Measurements from ENCODE around the gene TOP1. TPM values are rescaled to one million over a fixed set of nuclear protein-coding genes. Genes with fewer than 3 reads are reported as not detected.
A peak's percentile ranks its signal among the peaks of the same experiment; 100 is the strongest.

Gene TOP1
- total and polyA plus RNA-seq, 9 of the 15 experiments (the other 6 are each of a cell fraction or from before 2014, with no cell fraction given), result 26.4 to 127 (median 39.6) TPM

GRCh38 chr20:41028359-41029149 lies at the start of gene TOP1 (continued):
- TF ChIP-seq RBM17 (IDR thresholded peaks at IDR 0.05; ENCODE audit: borderline replicate concordance, low read depth, low read length) (no peak), ZNF274 (IDR thresholded peaks at IDR 0.05; ENCODE audit: borderline replicate concordance, low read depth, low read length) (no peak), ZBTB8A (IDR thresholded peaks at IDR 0.05; ENCODE audit: partially characterized antibody) (no peak), WHSC1 (IDR thresholded peaks at IDR 0.05; ENCODE audit: low read length) (no peak), FOXA3 (CRISPR knock-in tag; conservative IDR thresholded peaks at IDR 0.05 in 1 of 2, IDR thresholded peaks at IDR 0.05 in 1 of 2) (no peak), ESRRB (CRISPR knock-in tag; IDR thresholded peaks at IDR 0.05; ENCODE audit: borderline replicate concordance) (no peak), ZNF655 (CRISPR knock-in tag; IDR thresholded peaks at IDR 0.05) (no peak), HCFC1 (IDR thresholded peaks at IDR 0.05; ENCODE audit: low read depth, low read length) (no peak; the same call in 1 of the 2 replicates), HOXB6 (CRISPR knock-in tag; IDR thresholded peaks at IDR 0.05; ENCODE audit: borderline replicate concordance) (no peak), TAF15 (IDR thresholded peaks at IDR 0.05; ENCODE audit: low read depth, low read length) (no peak), RBM34 (IDR thresholded peaks at IDR 0.05; ENCODE audit: borderline replicate concordance, insufficient read depth, low read length) (no peak), NR2C2 (CRISPR knock-in tag; IDR thresholded peaks at IDR 0.05) (0 out of 2 replicates have a peak, but pooled peaks have one; percentile 41), NR2C2 (tag; IDR thresholded peaks at IDR 0.05) (no peak), ETV1 (tag; conservative IDR thresholded peaks at IDR 0.05; ENCODE audit: low read depth) (0 out of 2 replicates have a peak, but pooled peaks have one; percentile 8), MAZ (CRISPR knock-in tag; conservative IDR thresholded peaks at IDR 0.05 in 1 of 2, IDR thresholded peaks at IDR 0.05 in 1 of 2) (peak; percentile 32 to 77; a peak in 2 of 4 replicates), PHF8 (IDR thresholded peaks at IDR 0.05; ENCODE audit: borderline replicate concordance, low read length) (peak; percentile 70; the same call in 1 of the 2 replicates), ZNF408 (CRISPR knock-in tag; IDR thresholded peaks at IDR 0.05; ENCODE audit: low read depth) (no peak), CREM (IDR thresholded peaks at IDR 0.05; ENCODE audit: low read depth) (peak; percentile 91), CHD2 (IDR thresholded peaks at IDR 0.05; ENCODE audit: low read depth, low read length) (peak; percentile 23; the same call in 1 of the 2 replicates), ZNF175 (CRISPR knock-in tag; IDR thresholded peaks at IDR 0.05; ENCODE audit: low read depth) (no peak), SRSF1 (IDR thresholded peaks at IDR 0.05; ENCODE audit: low read depth, low read length) (no peak), CTCF (IDR thresholded peaks at IDR 0.05 in 2 of 3, conservative IDR thresholded peaks at IDR 0.05 in 1 of 3; ENCODE audit: insufficient read depth in 2 of 3, low read depth in 1 of 3, low read length in 3 of 3) (no peak), MCM5 (IDR thresholded peaks at IDR 0.05; ENCODE audit: low read depth) (no peak), TBP (optimal IDR thresholded peaks at IDR 0.05; ENCODE audit: low read depth, low read length) (peak; percentile 96), ERF (CRISPR knock-in tag; IDR thresholded peaks at IDR 0.05) (0 out of 2 replicates have a peak, but pooled peaks have one; percentile 33), ZNF23 (CRISPR knock-in tag; IDR thresholded peaks at IDR 0.05) (no peak)
